ENCODE data around the gene RRBP1. TPM values are rescaled to one million over a fixed set of nuclear protein-coding genes. Genes with fewer than 3 reads are reported as not detected.

The RRBP1 gene
- total and polyA plus RNA-seq, 2 donors (not counting 3 experiments of a cell fraction or from before 2014, with no cell fraction given) = 50.3 to 236 TPM

DNA sequence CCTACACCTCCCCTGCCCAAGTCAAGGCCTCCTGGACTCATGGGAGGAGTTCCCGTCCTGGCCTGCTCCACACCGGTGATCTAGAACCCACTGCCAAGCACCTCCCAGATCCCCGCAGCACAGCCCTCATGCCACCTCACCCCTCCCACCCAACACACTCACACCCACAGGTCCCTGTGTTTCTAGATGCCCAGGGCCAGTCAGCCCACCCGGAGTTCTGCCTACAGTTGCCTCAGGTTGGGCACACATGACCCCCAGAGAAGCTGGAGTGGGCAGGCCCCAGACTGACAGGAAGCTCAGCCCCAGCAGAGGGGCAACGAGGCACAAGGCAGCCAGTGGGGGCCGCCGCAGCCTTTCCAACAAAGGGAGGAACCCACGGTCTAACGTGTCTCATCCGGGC lies 29.6 kb downstream of the RRBP1 start:
- no TSS peak for BruUV-seq (replicated peaks)
- Histone ChIP-seq H3K27ac (ENCODE audit: insufficient read depth, low read depth, low read length) (no peak overlapping the region), H2AFZ (ENCODE audit: low read depth, low read length) (no peak overlapping the region), H3K36me3 (ENCODE audit: control insufficient read depth in 2 of 2, extremely low read depth in 1 of 2, insufficient read depth in 2 of 2, low read length in 2 of 2) (peaks cover 12 to 16% of the 10 kb centered on the region in 2 experiments), H3K79me2 (ENCODE audit: control insufficient read depth, insufficient read depth, low read length) (peaks cover 56% of the 10 kb centered on the region), H3K4me3 (replicated peaks in 1 of 3; ENCODE audit: insufficient read depth in 1 of 3, low read depth in 1 of 3, low read length in 3 of 3) (no peak overlapping the region), H3K27me3 (ENCODE audit: control insufficient read depth in 2 of 2, insufficient read depth in 2 of 2, low read length in 2 of 2) (no peaks in the 10 kb centered on the region), H3K4me2 (ENCODE audit: insufficient read depth, low read length) (no peak overlapping the region), H4K20me1 (replicated peaks; ENCODE audit: control insufficient read depth, extremely low read depth, insufficient read depth, low read length) (no peaks in the 10 kb centered on the region), H3K4me1 (ENCODE audit: control insufficient read depth, extremely low read depth, insufficient read depth, low read length) (peaks cover 13% of the 10 kb centered on the region), H3K9me1 (replicated peaks; ENCODE audit: control insufficient read depth, extremely low read depth, insufficient read depth, low read length) (no peaks in the 10 kb centered on the region), H3K9ac (replicated peaks; ENCODE audit: extremely low read depth, insufficient read depth, low read length) (no peak overlapping the region), H3K9me3 (replicated peaks; ENCODE audit: control insufficient read depth, insufficient read depth, low read length) (no peaks in the 10 kb centered on the region)
- FAIRE-seq (no peak), DNase-seq (ENCODE audit: low read depth, low spot score) (no peak)
- dilution Hi-C loops (cut with MboI; ENCODE audit: extremely low pct_ligation_motif_present, low sequenced_read_pairs) (no loop called here), intact Hi-C loops (cut with micrococcal nuclease) (no loop called here)
- POLR2A ChIA-PET = no interaction called here
- CTCF ChIA-PET = interaction anchor here (0.9 to 1.2 kb wide), 2 partner anchors 12 to 287 kb away, joined by 3 to 4 read pairs; no protein-coding TSS in a partner anchor
- TF ChIP-seq JUN (IDR thresholded peaks at IDR 0.05; ENCODE audit: borderline replicate concordance, insufficient read depth, insufficient read length, low read depth) (no peak), GATA2 (IDR thresholded peaks at IDR 0.05; ENCODE audit: insufficient read depth, insufficient read length, low read depth, low read length) (no peak), FOS (IDR thresholded peaks at IDR 0.05; ENCODE audit: borderline replicate concordance, insufficient read depth, low read length) (no peak), MYC (IDR thresholded peaks at IDR 0.05; ENCODE audit: low read depth, low read length) (no peak), POLR2AphosphoS5 (IDR thresholded peaks at IDR 0.05; ENCODE audit: insufficient read depth, low read depth, low read length) (no peak)
- TF ChIP-seq, protein P1, sequence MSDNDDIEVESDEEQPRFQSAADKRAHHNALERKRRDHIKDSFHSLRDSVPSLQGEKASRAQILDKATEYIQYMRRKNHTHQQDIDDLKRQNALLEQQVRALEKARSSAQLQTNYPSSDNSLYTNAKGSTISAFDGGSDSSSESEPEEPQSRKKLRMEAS (IDR thresholded peaks at IDR 0.05; ENCODE audit: insufficient read depth, insufficient read length) = no peak
- TF ChIP-seq, protein P2, sequence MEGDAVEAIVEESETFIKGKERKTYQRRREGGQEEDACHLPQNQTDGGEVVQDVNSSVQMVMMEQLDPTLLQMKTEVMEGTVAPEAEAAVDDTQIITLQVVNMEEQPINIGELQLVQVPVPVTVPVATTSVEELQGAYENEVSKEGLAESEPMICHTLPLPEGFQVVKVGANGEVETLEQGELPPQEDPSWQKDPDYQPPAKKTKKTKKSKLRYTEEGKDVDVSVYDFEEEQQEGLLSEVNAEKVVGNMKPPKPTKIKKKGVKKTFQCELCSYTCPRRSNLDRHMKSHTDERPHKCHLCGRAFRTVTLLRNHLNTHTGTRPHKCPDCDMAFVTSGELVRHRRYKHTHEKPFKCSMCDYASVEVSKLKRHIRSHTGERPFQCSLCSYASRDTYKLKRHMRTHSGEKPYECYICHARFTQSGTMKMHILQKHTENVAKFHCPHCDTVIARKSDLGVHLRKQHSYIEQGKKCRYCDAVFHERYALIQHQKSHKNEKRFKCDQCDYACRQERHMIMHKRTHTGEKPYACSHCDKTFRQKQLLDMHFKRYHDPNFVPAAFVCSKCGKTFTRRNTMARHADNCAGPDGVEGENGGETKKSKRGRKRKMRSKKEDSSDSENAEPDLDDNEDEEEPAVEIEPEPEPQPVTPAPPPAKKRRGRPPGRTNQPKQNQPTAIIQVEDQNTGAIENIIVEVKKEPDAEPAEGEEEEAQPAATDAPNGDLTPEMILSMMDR (IDR thresholded peaks at IDR 0.05; ENCODE audit: extremely low read depth in 1 of 2, insufficient read depth in 1 of 2, low read depth in 1 of 2, low read length in 2 of 2) = no peak
